Measurements from ENCODE around the gene PTPRF. TPM values are rescaled to one million over a fixed set of nuclear protein-coding genes. Genes with fewer than 3 reads are reported as not detected.

PTPRF gene
- total and polyA plus RNA-seq, 12 donors = 1.7 to 10.3 (median 4.5) TPM

- DNase-seq = no peak
- Histone ChIP-seq H3K4me3 (no peak overlapping the region), H3K27ac (no peak overlapping the region), H3K36me3 (no peaks in the 10 kb centered on the region), H3K4me1 (no peaks in the 10 kb centered on the region), H3K9me3 (no peaks in the 10 kb centered on the region), H3K27me3 (no peaks in the 10 kb centered on the region)
- intact Hi-C loops (cut with DNase I) = no loop called here
- no peak for ATAC-seq
- TF ChIP-seq, protein P1, sequence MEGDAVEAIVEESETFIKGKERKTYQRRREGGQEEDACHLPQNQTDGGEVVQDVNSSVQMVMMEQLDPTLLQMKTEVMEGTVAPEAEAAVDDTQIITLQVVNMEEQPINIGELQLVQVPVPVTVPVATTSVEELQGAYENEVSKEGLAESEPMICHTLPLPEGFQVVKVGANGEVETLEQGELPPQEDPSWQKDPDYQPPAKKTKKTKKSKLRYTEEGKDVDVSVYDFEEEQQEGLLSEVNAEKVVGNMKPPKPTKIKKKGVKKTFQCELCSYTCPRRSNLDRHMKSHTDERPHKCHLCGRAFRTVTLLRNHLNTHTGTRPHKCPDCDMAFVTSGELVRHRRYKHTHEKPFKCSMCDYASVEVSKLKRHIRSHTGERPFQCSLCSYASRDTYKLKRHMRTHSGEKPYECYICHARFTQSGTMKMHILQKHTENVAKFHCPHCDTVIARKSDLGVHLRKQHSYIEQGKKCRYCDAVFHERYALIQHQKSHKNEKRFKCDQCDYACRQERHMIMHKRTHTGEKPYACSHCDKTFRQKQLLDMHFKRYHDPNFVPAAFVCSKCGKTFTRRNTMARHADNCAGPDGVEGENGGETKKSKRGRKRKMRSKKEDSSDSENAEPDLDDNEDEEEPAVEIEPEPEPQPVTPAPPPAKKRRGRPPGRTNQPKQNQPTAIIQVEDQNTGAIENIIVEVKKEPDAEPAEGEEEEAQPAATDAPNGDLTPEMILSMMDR (IDR thresholded peaks at IDR 0.05) = no peak
- 92 to 97% methylated on average over 5 of the region's 5 CpGs for WGBS, 2 donors
Measured at GRCh38 chr1:43604192-43604591, 73.5 kb downstream of the PTPRF start.

- Histone ChIP-seq H3K27ac (no peak overlapping the region), H3K4me3 (no peak overlapping the region), H3K27me3 (no peaks in the 10 kb centered on the region), H3K4me1 (no peaks in the 10 kb centered on the region), H3K36me3 (no peaks in the 10 kb centered on the region), H3K9me3 (no peaks in the 10 kb centered on the region)
- TF ChIP-seq, protein P1 (IDR thresholded peaks at IDR 0.05) = no peak
- DNase-seq = no peak
- intact Hi-C loops (cut with DNase I) = no loop called here
- no peak for ATAC-seq
- WGBS, 2 donors = 95 to 97% methylated on average over 18 of the region's 18 CpGs
Measured at GRCh38 chr1:43605157-43605556, 74.5 kb downstream of the PTPRF start.

DNA sequence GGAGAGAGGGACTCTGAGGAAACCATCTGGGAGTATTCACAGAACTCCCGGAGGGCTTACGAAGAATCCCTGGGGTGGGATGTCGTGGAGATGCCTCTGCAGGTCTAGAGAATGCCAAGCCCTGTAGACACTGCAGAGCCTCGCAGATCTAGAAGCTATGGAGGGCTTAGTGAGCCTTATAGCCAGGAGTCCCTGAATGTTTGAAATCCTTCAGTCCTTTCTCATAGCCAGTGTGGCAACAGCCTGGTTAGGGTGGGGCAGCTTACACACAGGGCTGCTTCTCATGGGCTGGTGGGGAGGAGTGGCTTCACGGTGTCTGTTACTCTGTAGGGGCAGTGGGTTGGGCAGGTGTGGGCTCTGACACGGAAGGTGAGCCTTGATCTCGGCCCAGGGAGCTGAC lies 75.1 kb downstream of the PTPRF start:
- DNase-seq = no peak
- WGBS, 2 donors = 93 to 95% methylated on average over 7 of the region's 7 CpGs
- Histone ChIP-seq H3K4me1 (no peaks in the 10 kb centered on the region), H3K4me3 (no peak overlapping the region), H3K27me3 (no peaks in the 10 kb centered on the region), H3K36me3 (no peaks in the 10 kb centered on the region), H3K9me3 (no peaks in the 10 kb centered on the region), H3K27ac (no peak overlapping the region)
- TF ChIP-seq, protein P1 (IDR thresholded peaks at IDR 0.05) = no peak
- intact Hi-C loops (cut with DNase I) = no loop called here
- ATAC-seq = no peak

GRCh38 chr1:43606624-43607023 lies 75.9 kb downstream of the PTPRF start:
- 94 to 97% methylated on average over 13 of the region's 13 CpGs for WGBS, 2 donors
- Histone ChIP-seq H3K27me3 (no peaks in the 10 kb centered on the region), H3K36me3 (no peaks in the 10 kb centered on the region), H3K9me3 (no peaks in the 10 kb centered on the region), H3K4me3 (no peak overlapping the region), H3K4me1 (no peaks in the 10 kb centered on the region), H3K27ac (no peak overlapping the region)
- no peak for ATAC-seq
- TF ChIP-seq, protein P1 (IDR thresholded peaks at IDR 0.05) = no peak
- no peak for DNase-seq
- intact Hi-C loops (cut with DNase I) = no loop called here

- TF ChIP-seq, protein P1 (IDR thresholded peaks at IDR 0.05) = no peak
- H3K27ac ChIP-seq = no peak overlapping the region
- H3K27me3 ChIP-seq = no peaks in the 10 kb centered on the region
- no peaks in the 10 kb centered on the region for H3K36me3 ChIP-seq
- WGBS, 2 donors = 79 to 91% methylated on average over 5 of the region's 5 CpGs
- no peaks in the 10 kb centered on the region for H3K4me1 ChIP-seq
- intact Hi-C loops (cut with DNase I) = no loop called here
- no peaks in the 10 kb centered on the region for H3K9me3 ChIP-seq
- DNase-seq (no peak), ATAC-seq (no peak)
- no peak overlapping the region for H3K4me3 ChIP-seq
Measured at GRCh38 chr1:43608827-43609226, 78.1 kb downstream of the PTPRF start.
